DOHH2 (cell line): ENCODE measurements around the gene FAM241A.
A peak's percentile ranks its signal among the peaks of the same experiment; 100 is the strongest.

Experiments
- H3F3A ChIP-seq: fragments of 200-600 bp; sonication (generic), shearing (Covaris generic); 2 replicates; pipeline ENCODE4 v1.6.0; 2016; ENCODE audit warnings: antibody characterized with exemption, mild to moderate bottlenecking; ENCODE audit not compliant: control insufficient read depth, insufficient read depth
- H3K27ac ChIP-seq: fragments of 200-600 bp; sonication (generic); 2 replicates; pipeline ENCODE4 v1.5.1; 2014; ENCODE audit warnings: low read depth, mild to moderate bottlenecking, low read length, moderate library complexity
- H3K27me3 ChIP-seq: fragments of 200-600 bp; sonication (generic); 2 replicates; pipeline ENCODE4 v1.6.1; 2014; ENCODE audit warnings: mild to moderate bottlenecking, low read length, mixed read lengths; ENCODE audit not compliant: control insufficient read depth
- H3K36me3 ChIP-seq: fragments of 200-600 bp; sonication (generic); 2 replicates; pipeline ENCODE4 v1.6.1; 2014; ENCODE audit warnings: mild to moderate bottlenecking, low read length, moderate library complexity, mixed read lengths; ENCODE audit not compliant: control insufficient read depth
- H3K4me1 ChIP-seq: fragments of 200-600 bp; sonication (generic); 2 replicates; pipeline ENCODE4 v1.6.1; 2014; ENCODE audit warnings: mild to moderate bottlenecking, low read length, mixed read lengths; ENCODE audit not compliant: control insufficient read depth
- H3K4me2 ChIP-seq: fragments of 200-600 bp; sonication (generic); 2 replicates; pipeline ENCODE4 v1.6.0; 2014; ENCODE audit warnings: mild to moderate bottlenecking, low read length, moderate library complexity
- H3K4me3 ChIP-seq: fragments of 200-600 bp; sonication (generic); 2 replicates; pipeline ENCODE4 v1.5.1; 2014; ENCODE audit warnings: mild to moderate bottlenecking, low read length, mixed read lengths
- H3K79me2 ChIP-seq: fragments of 200-600 bp; sonication (generic); 2 replicates; pipeline ENCODE4 v1.6.1; 2014; ENCODE audit warnings: mild to moderate bottlenecking, low read length, mixed read lengths; ENCODE audit not compliant: control insufficient read depth
- H3K9me2 ChIP-seq: fragments of 200-600 bp; sonication (generic); replicated peaks from 2 replicates; pipeline ENCODE4 v1.6.1; 2014; ENCODE audit warnings: mild to moderate bottlenecking, low read length, mixed read lengths; ENCODE audit not compliant: control insufficient read depth
- H3K9me3 ChIP-seq: fragments of 200-600 bp; sonication (generic); 2 replicates; pipeline ENCODE4 v1.6.1; 2014; ENCODE audit warnings: antibody characterized with exemption, low read length, mixed read lengths; ENCODE audit not compliant: control insufficient read depth, insufficient read depth
- H4K20me1 ChIP-seq: fragments of 200-600 bp; sonication (generic); 2 replicates; pipeline ENCODE4 v1.6.0; 2014; ENCODE audit warnings: low read depth, mild to moderate bottlenecking, antibody characterized with exemption, low read length, moderate library complexity; ENCODE audit not compliant: control insufficient read depth, insufficient read depth
- EZH2phosphoT487 ChIP-seq: fragments of 200-600 bp; sonication (generic); IDR thresholded peaks from 2 replicates; pipeline ENCODE4 v1.6.1; 2017; ENCODE audit warnings: borderline replicate concordance, mild to moderate bottlenecking, antibody characterized with exemption, low read length, moderate library complexity, mixed read lengths
- TF ChIP-seq, protein P1 (sequence below): fragments of 200-600 bp; sonication (generic); IDR thresholded peaks from one replicate; pipeline ENCODE4 v1.5.1; 2014; ENCODE audit warnings: antibody characterized with exemption, mild to moderate bottlenecking, low read depth, low read length; ENCODE audit not compliant: poor library complexity, severe bottlenecking

FAM241A gene

GRCh38 chr4:112113864-112114263 is 31.4 kb upstream of the FAM241A start:
- H3K27ac ChIP-seq = no peak overlapping the region
- no peak overlapping the region for H3K4me2 ChIP-seq

GRCh38 chr4:112114452-112114851 is 30.8 kb upstream of the FAM241A start:
- H3K27me3 ChIP-seq = no peaks in the 10 kb centered on the region
- peaks cover 25% of the 10 kb centered on the region for H3K4me1 ChIP-seq
- H3K79me2 ChIP-seq = no peaks in the 10 kb centered on the region
- no peak for TF ChIP-seq EZH2phosphoT487
- TF ChIP-seq, protein P1, sequence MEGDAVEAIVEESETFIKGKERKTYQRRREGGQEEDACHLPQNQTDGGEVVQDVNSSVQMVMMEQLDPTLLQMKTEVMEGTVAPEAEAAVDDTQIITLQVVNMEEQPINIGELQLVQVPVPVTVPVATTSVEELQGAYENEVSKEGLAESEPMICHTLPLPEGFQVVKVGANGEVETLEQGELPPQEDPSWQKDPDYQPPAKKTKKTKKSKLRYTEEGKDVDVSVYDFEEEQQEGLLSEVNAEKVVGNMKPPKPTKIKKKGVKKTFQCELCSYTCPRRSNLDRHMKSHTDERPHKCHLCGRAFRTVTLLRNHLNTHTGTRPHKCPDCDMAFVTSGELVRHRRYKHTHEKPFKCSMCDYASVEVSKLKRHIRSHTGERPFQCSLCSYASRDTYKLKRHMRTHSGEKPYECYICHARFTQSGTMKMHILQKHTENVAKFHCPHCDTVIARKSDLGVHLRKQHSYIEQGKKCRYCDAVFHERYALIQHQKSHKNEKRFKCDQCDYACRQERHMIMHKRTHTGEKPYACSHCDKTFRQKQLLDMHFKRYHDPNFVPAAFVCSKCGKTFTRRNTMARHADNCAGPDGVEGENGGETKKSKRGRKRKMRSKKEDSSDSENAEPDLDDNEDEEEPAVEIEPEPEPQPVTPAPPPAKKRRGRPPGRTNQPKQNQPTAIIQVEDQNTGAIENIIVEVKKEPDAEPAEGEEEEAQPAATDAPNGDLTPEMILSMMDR = no peak
- no peaks in the 10 kb centered on the region for H3F3A ChIP-seq
- no peaks in the 10 kb centered on the region for H3K9me2 ChIP-seq
- H3K27ac ChIP-seq = no peak overlapping the region
- no peak overlapping the region for H3K4me3 ChIP-seq
- no peaks in the 10 kb centered on the region for H3K9me3 ChIP-seq
- no peak overlapping the region for H3K4me2 ChIP-seq
- H4K20me1 ChIP-seq = no peaks in the 10 kb centered on the region
- no peaks in the 10 kb centered on the region for H3K36me3 ChIP-seq

More at GRCh38 chr4:112113864-112114263, 31.4 kb upstream of the FAM241A start:
- H3K27me3 ChIP-seq = no peaks in the 10 kb centered on the region
- no peaks in the 10 kb centered on the region for H3K36me3 ChIP-seq
- H4K20me1 ChIP-seq = no peaks in the 10 kb centered on the region
- no peaks in the 10 kb centered on the region for H3K9me3 ChIP-seq
- H3K4me3 ChIP-seq = no peak overlapping the region
- H3K9me2 ChIP-seq = no peaks in the 10 kb centered on the region
- H3K4me1 ChIP-seq = peaks cover 22% of the 10 kb centered on the region
- H3K79me2 ChIP-seq = no peaks in the 10 kb centered on the region
- 0 out of 2 replicates have a peak, but pooled peaks cover 1% of the 10 kb centered on the region for H3F3A ChIP-seq
- TF ChIP-seq EZH2phosphoT487 = no peak
- TF ChIP-seq, protein P1 = no peak

GRCh38 chr4:112118742-112119352 is 26.4 kb upstream of the FAM241A start:
- Histone ChIP-seq H3F3A (no peaks in the 10 kb centered on the region), H3K4me3 (0 out of 2 replicates have a peak overlapping the region, but pooled peaks have one; percentile 21), H3K79me2 (no peaks in the 10 kb centered on the region), H3K36me3 (no peaks in the 10 kb centered on the region), H3K27ac (0 out of 2 replicates have a peak overlapping the region, but pooled peaks have one; percentile 16), H3K27me3 (no peaks in the 10 kb centered on the region), H4K20me1 (no peaks in the 10 kb centered on the region), H3K9me2 (no peaks in the 10 kb centered on the region), H3K9me3 (no peaks in the 10 kb centered on the region), H3K4me1 (peaks cover 19% of the 10 kb centered on the region), H3K4me2 (peak overlapping the region; percentile 44)
- no peak for TF ChIP-seq EZH2phosphoT487
- TF ChIP-seq, protein P1 = no peak
